T-helper 2 cell treated with Interferon-gamma antibody and Interleukin-4, amounts not matched to agents 100 ng/mL and 5 ng/mL, for 36 hours (primary cell): Measurements from ENCODE around the gene HBB. TPM values are rescaled to one million over a fixed set of nuclear protein-coding genes. Genes with fewer than 3 reads are reported as not detected.

ENCODE experiments used
- intact Hi-C: fragments of 100-400 bp; cut with micrococcal nuclease; formaldehyde crosslinking; loops from one replicate; pipeline ENCODE4 v1.15.1; 2023
- total RNA-seq: library from RNA; stranded (reverse); gene quantifications from 2 replicates; pipeline ENCODE4 v1.2.3, GENCODE V29; 2022

The HBB gene
- total RNA-seq, 1 donor from 2014 or later: not detected

DNA sequence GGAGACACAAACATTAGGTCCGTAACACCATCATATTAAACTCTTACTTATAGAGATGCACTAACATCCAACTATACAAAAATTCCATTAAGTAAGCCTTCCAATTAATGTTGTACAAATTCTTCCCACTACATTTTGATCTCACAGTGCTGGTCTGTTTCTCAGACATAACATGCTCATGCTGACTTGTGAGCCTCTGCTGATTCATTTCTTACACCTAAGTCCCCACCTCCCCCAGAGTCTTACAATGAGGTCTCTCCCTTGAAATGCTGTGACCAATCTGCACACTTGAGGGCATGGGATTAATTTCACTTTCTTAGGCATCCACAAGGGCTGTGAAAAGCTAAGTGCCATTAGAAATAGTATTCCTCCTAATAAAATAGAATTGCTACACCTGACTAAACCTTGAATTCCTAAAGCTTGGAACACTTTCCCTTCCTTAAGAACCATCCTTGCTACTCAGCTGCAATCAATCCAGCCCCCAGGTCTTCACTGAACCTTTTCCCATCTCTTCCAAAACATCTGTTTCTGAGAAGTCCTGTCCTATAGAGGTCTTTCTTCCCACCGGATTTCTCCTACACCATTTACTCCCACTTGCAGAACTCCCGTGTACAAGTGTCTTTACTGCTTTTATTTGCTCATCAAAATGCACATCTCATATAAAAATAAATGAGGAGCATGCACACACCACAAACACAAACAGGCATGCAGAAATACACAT lies 20.8 kb upstream of the HBB start:
- intact Hi-C loops: no loop called here

DNA sequence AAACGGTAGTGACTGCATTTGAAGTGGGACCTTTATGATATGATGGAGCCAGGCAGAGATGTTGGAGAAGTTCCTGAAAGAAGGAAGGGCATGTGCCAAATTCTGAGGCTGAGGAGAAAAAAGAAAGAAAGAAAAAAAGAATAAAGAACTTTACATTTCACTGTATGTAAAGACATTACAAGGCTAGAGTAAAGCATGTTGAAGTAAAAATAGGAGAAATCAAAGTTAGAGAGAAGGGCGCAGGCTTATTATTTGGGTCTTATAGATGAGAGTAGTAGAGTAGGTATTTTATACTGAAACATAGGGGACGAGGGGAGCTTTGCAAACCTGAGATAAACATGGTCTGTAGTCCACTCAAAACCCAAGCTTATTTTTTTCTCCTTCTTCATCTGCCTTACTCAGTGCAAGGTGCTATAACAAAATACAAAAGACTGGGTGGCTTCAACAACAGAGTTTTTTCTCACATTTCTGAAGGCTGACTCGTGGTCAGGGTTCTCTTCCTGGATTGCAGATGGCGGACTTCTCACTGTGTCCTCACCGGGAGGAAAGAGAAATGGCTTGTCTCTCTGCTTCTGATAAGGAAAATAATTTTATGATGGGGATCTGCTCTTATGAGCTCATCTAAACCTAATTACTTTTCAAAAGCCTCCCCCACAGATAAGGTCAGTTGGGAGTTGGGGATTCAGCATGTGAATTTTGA lies 20.1 kb upstream of the HBB start:
- intact Hi-C loops: no loop called here

DNA sequence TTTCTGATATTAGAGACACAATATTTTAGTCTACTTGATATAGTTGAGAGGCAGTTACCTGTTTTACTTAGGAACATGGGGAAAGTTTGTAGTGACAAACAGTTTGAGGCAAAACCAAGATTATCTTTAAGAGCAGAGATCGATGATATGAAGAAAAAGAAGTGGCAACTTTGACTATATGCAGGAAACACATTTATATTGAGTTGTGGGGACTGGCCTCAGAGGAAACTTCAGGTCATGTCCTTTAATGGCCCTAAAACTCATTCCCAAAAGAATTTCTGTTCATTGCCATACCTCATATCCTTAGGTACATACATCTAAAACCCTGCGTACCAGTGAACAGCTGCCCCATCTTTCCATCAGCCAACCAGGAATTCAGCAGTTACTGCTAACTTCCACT lies 18.3 kb upstream of the HBB start:
- intact Hi-C loops: no loop called here

DNA sequence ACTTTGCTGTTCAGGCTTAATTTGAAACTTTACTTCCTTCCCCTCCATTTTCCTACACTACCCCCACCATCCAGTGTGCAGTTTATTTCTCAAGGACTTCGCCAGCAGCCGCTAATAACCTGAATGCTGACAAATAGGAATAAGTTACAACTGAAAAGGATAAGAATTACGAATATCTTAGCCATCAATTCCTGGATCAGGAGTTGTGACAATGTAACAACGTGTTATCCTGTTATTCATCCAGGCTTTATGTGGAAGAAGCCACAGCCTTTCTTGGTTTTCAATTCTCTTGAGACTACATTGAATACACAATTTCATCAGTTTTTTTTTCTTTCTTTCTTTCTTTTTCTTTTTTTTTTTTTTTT lies 16.9 kb upstream of the HBB start:
- intact Hi-C loops: no loop called here

DNA sequence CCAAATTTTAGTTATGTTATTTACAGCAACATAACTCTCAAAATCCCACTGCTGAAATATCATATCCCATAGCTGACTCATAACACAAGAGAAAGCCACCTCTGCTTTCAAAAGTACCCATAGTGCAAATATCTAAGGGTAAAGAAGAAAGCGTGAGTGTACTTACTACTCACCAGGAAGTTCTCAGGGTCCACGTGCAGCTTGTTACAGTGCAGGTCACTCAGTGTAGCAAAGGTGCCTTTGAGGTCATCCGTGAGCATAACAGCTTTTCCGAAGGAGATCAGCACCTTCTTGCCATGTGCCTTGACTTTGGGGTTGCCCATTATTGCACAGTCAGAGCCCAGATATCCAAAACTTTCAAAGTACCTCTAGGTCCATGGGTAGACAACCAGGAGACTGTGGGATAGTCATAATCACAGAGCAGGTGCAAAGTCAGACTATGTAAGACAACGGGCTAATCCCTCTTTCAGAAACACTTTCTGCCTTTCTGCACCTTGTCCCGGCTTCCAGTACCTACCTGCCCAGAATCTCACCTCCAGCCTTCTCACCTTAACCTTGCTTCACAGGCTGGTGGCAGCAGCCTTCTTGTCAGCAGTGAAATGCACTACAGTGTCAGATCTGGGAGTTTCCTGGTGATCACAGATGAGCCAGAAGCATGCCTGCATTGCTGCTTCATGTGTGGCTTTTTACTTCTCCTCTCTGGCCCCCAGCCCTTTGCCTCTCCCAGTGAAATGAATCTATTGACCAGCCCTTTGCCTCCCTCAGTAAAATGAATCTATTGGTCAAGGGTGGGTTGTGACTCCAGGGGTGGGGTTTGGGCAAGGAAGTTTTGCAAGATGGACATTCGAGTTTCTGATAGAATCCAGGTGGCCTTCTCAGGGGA lies 16.3 kb upstream of the HBB start:
- intact Hi-C loops: no loop called here

DNA sequence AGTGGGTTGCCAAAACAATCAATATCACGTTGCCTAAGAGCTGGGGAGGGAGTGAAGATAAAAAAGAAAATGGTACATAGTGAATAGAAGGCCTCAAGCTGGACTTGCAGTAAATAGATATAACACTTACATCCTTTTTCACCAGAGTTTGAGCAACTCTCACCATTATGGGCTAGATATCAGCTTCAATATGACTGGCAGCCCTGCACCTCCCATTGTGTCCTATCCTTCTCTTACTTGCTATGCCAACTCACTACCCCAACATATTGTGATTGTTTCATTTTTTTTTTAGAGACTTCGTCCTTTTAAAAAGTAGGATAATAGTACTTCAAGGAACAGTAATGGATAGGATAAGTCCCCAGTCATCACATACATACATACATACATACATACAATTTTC lies 15.3 kb upstream of the HBB start:
- intact Hi-C loops: no loop called here

DNA sequence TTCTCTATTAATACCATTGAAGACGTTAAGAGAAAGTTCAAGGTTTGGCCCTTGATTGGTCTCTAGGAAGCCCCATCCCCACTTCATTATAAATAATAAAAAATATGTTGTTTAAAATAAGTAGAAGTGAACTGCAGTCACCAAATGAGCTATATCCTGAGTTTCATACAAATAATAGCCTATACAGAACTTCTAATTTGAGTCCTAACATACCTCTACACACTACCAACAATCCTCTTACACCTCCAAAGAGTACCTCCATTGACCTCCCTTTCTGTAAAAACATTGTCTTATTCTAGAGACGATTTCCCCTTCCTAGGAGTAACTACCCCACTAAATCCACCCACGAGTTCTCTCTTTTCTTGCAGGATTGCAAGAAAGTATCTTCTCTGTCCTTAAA lies 14.6 kb upstream of the HBB start:
- intact Hi-C loops: no loop called here

DNA sequence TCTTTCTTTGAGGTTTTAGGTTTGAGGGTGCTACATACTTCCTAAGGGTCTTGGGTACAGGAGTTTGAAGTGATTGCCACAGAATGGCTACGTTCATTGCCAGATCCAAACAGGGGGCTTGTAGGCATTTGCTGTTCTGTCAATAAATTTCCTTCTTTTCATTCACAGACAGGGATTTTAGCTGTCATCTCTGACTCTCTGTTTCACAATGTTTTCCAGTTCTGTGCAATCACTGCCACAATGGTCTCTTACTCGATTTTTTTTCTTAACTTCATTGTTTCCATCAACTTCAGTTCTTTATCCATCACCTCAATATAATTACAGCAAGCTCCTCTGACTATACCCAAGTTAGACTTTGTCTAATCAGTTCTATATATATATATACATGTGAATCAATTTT lies 13.6 kb upstream of the HBB start:
- intact Hi-C loops: no loop called here

DNA sequence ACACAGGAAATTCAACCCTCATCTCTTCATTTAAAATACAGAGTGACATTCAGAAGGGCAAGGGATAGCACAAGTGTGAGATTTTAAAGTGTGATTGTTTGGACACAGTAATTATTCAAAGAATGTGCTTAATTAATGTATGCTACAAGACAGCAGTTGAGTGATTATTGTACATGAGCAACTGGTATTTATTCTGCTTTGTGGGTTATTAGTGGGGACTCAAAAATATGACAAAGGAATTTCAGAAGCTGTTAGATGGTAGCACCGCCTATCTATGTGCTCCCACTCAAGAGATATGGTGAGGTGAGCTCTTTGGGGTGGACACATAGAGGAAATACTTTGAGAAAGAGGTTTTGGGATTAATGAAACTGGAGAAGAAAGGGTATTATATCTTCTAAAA lies 13.2 kb upstream of the HBB start:
- intact Hi-C loops: no loop called here

DNA sequence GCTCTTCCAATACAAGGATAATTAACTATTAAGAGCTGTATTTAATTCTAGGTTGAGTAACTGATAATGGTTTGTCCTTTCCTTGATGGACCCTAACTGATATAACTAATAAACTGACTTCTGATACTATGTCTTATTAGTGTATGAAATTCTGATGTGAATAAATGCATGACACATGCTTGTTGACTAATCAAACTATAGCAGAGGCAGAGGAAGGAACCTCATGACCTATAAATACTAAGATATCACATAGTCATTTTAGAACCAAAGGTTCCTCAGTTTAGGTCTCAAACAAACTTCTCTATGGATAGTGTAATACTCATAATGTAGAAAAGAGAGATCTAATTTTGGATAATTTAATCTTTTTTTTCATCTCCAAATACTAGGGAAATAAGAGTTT lies 12.2 kb upstream of the HBB start:
- intact Hi-C loops: no loop called here

DNA sequence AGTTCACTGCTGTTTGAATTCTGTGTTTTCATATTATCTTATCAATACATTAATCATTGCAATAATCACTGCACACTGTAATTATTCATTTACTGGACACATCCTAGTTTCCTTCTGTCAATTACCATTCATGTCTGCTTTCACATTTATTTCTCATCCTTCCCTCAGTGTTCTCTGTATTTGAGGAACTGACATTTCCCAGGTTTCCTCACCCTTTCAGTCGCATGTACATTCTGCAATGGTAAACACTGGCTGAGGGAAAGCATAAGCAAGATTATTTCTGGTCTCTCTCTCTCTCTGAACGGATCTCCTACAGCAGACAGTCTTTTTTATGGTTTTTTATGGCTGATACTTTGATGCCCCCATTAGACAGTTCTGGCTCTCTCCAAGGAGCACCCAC lies 11.6 kb upstream of the HBB start:
- intact Hi-C loops: no loop called here

DNA sequence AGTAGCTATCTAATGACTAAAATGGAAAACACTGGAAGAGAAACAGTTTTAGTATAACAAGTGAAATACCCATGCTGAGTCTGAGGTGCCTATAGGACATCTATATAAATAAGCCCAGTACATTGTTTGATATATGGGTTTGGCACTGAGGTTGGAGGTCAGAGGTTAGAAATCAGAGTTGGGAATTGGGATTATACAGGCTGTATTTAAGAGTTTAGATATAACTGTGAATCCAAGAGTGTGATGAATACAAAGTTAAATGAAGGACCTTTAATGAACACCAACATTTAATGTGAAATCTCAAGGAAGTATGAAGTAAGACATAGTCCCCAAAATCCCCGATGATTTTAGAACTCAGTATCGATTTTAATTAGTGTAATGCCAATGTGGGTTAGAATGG lies 10.5 kb upstream of the HBB start:
- intact Hi-C loops: no loop called here

DNA sequence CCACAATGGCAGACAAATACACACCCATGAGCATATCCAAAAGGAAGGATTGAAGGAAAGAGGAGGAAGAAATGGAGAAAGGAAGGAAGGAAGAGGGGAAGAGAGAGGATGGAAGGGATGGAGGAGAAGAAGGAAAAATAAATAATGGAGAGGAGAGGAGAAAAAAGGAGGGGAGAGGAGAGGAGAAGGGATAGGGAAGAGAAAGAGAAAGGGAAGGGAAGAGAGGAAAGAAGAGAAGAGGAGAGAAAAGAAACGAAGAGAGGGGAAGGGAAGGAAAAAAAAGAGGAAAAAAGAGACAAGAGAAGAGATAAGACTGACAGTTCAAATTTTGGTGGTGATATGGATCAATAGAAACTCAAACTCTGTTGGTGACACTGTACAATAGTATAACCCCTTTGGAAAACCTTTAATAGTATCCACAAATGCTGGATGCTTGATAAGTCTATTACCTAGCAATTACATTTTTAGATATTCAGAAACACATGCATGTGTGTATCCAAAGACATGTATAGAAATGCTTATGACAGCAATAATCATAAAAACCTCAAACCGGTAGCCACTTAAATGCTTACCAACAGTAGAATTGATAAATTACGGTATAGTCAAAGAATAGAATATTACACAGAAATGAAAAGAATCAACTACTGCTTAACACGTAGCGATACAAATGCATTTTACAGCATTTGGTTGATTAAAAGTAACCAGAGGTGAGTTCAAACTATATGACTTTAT lies 8.7 kb upstream of the HBB start:
- intact Hi-C loops: no loop called here

DNA sequence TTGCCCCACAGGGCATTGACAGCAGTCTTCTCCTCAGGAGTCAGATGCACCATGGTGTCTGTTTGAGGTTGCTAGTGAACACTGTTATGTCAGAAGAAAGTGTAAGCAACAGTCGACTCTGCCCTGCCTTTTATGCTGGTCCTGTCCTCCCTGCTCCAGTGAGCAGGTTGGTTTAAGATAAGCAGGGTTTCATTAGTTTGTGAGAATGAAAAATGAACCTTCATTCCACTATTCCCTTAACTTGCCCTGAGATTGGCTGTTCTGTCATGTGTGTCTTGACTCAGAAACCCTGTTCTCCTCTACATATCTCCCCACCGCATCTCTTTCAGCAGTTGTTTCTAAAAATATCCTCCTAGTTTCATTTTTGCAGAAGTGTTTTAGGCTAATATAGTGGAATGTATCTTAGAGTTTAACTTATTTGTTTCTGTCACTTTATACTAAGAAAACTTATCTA lies 7.5 kb upstream of the HBB start, which contains the start of gene HBD:
Gene HBD, minus strand, starts transcription at position 103 of the 454 bp plus-strand sequence. Its CDS starts 50 bp downstream, at position 53.
- intact Hi-C loops: no loop called here

DNA sequence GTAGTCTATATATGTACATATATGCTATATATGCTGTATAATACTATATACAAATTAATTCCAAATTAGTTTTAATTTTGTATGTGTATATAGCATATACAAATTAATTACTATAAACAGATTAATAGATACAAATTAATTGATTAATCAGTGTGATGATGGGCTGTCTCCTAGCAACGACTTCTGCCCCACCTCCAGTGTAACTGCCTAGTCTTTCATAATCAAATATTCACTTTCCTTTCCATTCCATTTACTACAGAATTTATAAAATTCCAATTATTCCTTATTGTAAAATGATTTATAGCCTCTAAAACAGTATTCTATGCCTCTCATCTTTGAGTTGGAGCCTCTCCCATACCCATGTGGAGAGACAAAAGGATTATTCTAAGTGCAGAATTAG lies 6.4 kb upstream of the HBB start:
- intact Hi-C loops: no loop called here

DNA sequence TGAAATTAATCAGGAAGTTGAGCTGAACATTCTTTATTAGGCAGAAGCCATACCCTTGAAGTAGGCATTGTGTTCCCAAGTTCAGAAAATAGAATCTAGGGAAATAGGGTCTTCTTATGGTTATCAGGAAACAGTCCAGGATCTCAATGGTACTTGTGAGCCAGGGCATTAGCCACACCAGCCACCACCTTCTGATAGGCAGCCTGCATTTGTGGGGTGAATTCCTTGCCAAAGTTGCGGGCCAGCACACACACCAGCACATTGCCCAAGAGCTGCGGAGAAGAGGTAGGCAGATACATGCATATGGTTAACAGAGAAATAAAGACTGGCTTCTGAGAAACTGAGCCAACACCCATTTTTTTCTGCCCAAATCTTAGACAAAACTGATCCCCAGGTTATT lies 6.0 kb upstream of the HBB start:
- intact Hi-C loops: no loop called here

DNA sequence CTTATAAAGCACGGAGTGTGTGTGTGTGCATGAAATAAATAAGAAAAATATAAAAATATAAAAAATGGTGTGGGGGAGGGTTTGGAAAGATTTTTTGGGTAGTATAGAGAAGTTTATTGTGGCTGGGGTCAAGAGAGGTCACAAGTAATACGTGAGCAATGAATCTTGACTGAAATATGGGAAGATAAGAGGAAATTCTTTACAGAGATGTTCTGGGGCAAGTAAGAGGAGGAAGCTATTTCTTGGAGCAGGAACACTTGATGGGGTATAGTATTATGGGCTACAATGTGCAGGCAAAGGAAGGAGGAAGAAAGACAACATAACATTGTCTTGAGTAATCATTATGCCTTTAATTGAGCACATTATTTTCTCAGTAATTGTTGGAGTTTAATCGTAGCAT lies 5.3 kb upstream of the HBB start:
- intact Hi-C loops: no loop called here

DNA sequence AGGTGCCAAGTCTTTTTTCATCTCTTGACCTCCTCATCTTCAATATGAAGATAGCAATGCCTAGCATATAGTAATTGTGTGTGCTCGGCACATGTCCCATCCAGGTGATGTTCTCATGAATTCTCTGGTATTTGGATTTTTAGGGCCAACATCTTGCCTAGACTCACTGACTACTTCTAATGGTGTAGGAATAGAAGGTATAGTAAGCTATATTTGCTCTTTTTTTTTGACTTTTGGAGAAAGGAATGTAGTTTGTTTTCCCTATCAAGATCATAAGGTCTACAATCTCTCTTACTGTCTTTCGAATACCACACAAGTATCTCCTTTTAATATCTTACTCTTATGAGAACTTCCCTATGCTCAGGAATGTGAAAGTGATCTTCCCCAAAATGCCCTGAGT lies 4.2 kb upstream of the HBB start:
- intact Hi-C loops: no loop called here

DNA sequence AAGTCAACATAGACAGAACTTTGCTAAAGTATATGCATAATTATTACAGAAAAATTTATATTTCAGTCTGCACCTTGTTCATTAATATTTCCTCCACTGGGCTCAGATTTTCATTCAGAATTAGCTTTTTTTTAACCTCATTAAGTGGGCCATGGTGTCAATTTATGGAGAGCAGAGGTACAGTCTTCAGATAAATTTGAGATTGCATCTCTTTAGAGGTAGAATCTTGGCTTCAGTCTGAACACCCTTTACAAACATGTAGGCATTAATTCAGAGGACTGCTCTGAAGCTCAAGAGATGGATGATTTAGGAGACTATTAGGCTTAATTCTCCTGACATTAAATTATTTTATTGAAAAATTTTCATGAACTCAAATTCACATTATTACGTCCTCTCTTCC lies 3.4 kb upstream of the HBB start:
- intact Hi-C loops: no loop called here

DNA sequence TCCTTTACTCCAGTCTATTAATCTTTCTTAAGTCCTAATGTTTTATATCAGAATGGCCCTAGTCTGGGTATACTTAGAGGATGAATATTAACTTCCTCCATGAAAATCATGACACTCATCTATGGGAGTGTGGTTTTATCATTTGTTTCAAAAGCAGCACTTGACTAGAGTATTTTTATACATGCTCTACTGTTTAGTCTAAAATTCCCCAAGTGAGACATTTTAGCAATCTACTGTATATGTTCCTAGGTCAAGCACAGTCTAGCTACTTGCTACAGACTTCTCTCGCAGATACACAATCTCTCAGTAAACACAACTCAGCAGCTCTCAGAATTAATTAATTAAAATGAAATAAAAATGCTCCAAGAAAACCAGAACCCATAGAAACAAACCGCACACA lies 2.9 kb upstream of the HBB start:
- intact Hi-C loops: no loop called here

DNA sequence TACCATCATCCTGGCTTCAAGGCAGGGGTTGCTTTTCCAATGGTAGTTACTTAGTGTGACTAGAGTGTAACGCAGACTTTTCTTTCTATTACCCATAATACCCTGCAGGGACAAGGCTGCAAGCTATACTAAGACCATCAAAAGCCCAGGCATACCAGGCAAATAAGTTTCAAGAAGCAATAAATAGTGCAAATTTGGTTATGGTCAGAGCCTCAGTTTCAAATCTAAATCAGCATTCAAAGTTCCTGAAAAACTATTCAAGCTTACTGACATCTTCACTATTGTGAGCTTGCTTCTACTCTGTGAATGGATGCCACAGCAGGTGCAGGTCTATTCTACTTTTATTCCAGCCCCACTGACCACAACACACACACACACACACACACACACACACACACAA lies 2.5 kb upstream of the HBB start:
- intact Hi-C loops: no loop called here

DNA sequence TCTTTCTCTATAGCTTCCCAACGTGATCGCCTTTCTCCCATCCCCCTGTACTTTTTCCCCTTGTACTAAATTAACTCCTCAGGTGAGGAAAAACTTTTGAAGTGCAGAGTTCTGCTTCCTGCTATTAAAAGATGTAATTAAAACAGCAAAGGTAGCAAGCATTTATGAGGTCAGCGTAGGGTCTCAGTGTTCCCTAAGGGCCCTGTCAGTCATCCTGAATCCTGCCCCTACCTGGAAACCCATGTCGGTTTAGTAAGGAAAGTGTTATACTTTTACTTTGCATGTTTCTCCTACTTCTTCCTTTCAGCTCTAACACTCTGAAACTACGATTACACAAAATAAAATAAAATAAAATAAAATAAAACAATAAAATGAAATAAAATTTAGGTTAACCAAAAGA lies 1.3 kb upstream of the HBB start:
- intact Hi-C loops: no loop called here
